HS-27A (cell line): ENCODE results near the gene CDSN.
"Not testable (repeated sequence)": the region's sequence is repeated elsewhere in the genome, so short reads cannot be mapped to it uniquely, and the experiment has no call there.

ENCODE experiments used
- DNase-seq: peaks from one replicate; pipeline ENCODE4 v3.0.0-alpha.2; 2012; ENCODE audit warnings: low read depth, missing footprints

The CDSN gene

GRCh38 chr6:31120151-31120915 lies at the start of gene CDSN:
TSS of gene CDSN (minus strand) at chr6:31120446. CDS start at chr6:31120419, 27 bp downstream.
- no peak for DNase-seq

GRCh38 chr6:31169123-31169857 lies 49.0 kb upstream of the CDSN start:
- DNase-seq = no peak

- DNase-seq = no peak
Measured at GRCh38 chr6:31168606-31169005, 48.4 kb upstream of the CDSN start.

GRCh38 chr6:31165986-31166385 lies 45.7 kb upstream of the CDSN start:
- no peak for DNase-seq

GRCh38 chr6:31165064-31165832 lies 45.0 kb upstream of the CDSN start:
- not testable (repeated sequence) for DNase-seq

- not testable (repeated sequence) for DNase-seq
Measured at GRCh38 chr6:31164475-31165063, 44.3 kb upstream of the CDSN start.

- no peak for DNase-seq
Measured at GRCh38 chr6:31163922-31164321, 43.7 kb upstream of the CDSN start.

GRCh38 chr6:31162463-31163165 lies 42.4 kb upstream of the CDSN start:
- DNase-seq = no peak

GRCh38 chr6:31161216-31162126 lies 41.2 kb upstream of the CDSN start:
- no peak for DNase-seq

GRCh38 chr6:31158863-31159855 lies 38.9 kb upstream of the CDSN start:
- DNase-seq = no peak

GRCh38 chr6:31158140-31158862 lies 38.1 kb upstream of the CDSN start, which contains the start of gene TCF19:
TSS of gene TCF19 (plus strand) at chr6:31158589. CDS start at chr6:31159470, 881 bp downstream.
- peak; percentile 99 for DNase-seq

GRCh38 chr6:31157513-31158139 lies 37.4 kb upstream of the CDSN start, which contains the start of gene CCHCR1:
TSS of gene CCHCR1 (minus strand) at chr6:31157802. CDS start at chr6:31157600, 202 bp downstream.
- no peak for DNase-seq

GRCh38 chr6:31156641-31157040 lies 36.4 kb upstream of the CDSN start:
- no peak for DNase-seq

GRCh38 chr6:31154436-31154835 lies 34.2 kb upstream of the CDSN start:
- DNase-seq = no peak

- DNase-seq = no peak
Measured at GRCh38 chr6:31152781-31153180, 32.5 kb upstream of the CDSN start.

GRCh38 chr6:31149827-31150447 lies 29.7 kb upstream of the CDSN start:
- DNase-seq = no peak

GRCh38 chr6:31145386-31145785 lies 25.1 kb upstream of the CDSN start:
- DNase-seq = no peak
